Neuronal stem cell (in vitro differentiated cells): ENCODE data around the gene CENATAC.

Source experiments
- DNase-seq: peaks from one replicate; pipeline ENCODE4 v3.0.0-alpha.2; 2013; ENCODE audit warnings: low spot score
- H2AFZ ChIP-seq: one replicate; pipeline ENCODE4 v1.6.1; 2013; ENCODE audit warnings: mild to moderate bottlenecking, low read length, inconsistent platforms
- H2AK5ac ChIP-seq: 2 replicates; pipeline ENCODE4 v1.6.1; 2013; ENCODE audit warnings: low read depth, mild to moderate bottlenecking, inconsistent platforms, low read length, moderate library complexity, mixed read lengths
- H2BK120ac ChIP-seq: 2 replicates; pipeline ENCODE4 v1.6.1; 2013; ENCODE audit warnings: low read depth, mild to moderate bottlenecking, inconsistent platforms, low read length, moderate library complexity, mixed read lengths
- H2BK12ac ChIP-seq: one replicate; pipeline ENCODE4 v1.6.1; 2013; ENCODE audit warnings: low read length, inconsistent platforms
- H2BK15ac ChIP-seq: 2 replicates; pipeline ENCODE4 v1.6.1; 2013; ENCODE audit warnings: mild to moderate bottlenecking, low read length, inconsistent platforms, mixed read lengths
- H2BK5ac ChIP-seq: one replicate; pipeline ENCODE4 v1.6.1; 2013; ENCODE audit warnings: inconsistent platforms, mild to moderate bottlenecking, low read length, moderate library complexity
- H3K14ac ChIP-seq: one replicate; pipeline ENCODE4 v1.6.1; 2013; ENCODE audit warnings: low read length, inconsistent platforms
- H3K18ac ChIP-seq: 2 replicates; pipeline ENCODE4 v1.6.1; 2013; ENCODE audit warnings: low read length, inconsistent platforms
- H3K23ac ChIP-seq: 2 replicates; pipeline ENCODE4 v1.6.1; 2013; ENCODE audit warnings: low read depth, mild to moderate bottlenecking, mixed read lengths, low read length, inconsistent platforms; ENCODE audit not compliant: poor library complexity
- H3K27ac ChIP-seq: replicated peaks from 3 replicates; pipeline ENCODE4 v1.5.1; 2013; ENCODE audit warnings: low read length, inconsistent platforms
- H3K27me3 ChIP-seq, 3 experiments: 2 replicates each; pipeline ENCODE4 v1.6.1; 2013; ENCODE audit warnings: low read length in 3 of 3, mild to moderate bottlenecking in 2 of 3, inconsistent platforms in 1 of 3, low read depth in 1 of 3, mixed read lengths in 1 of 3, moderate library complexity in 1 of 3; ENCODE audit not compliant: control insufficient read depth in 3 of 3, insufficient read depth in 3 of 3
- H3K36me3 ChIP-seq, 2 donors: replicated peaks in 1 of 2; 2 replicates each; pipeline ENCODE4 v1.6.1; 2013; ENCODE audit warnings: low read length in 2 of 2; ENCODE audit not compliant: control insufficient read depth in 2 of 2, insufficient read depth in 2 of 2
- H3K4ac ChIP-seq: 2 replicates; pipeline ENCODE4 v1.6.1; 2013; ENCODE audit warnings: inconsistent platforms, mild to moderate bottlenecking, low read length, moderate library complexity
- H3K4me1 ChIP-seq, 2 donors: 1 replicate in 1 of 2; 2 replicates in 1 of 2; pipeline ENCODE4 v1.6.1; 2013; ENCODE audit warnings: low read length in 2 of 2, low read depth in 1 of 2; ENCODE audit not compliant: control insufficient read depth in 2 of 2, insufficient read depth in 1 of 2
- H3K4me2 ChIP-seq: one replicate; pipeline ENCODE4 v1.6.1; 2013; ENCODE audit warnings: mild to moderate bottlenecking, low read length, inconsistent platforms; ENCODE audit not compliant: insufficient read depth, poor library complexity, severe bottlenecking
- H3K4me3 ChIP-seq, 2 donors: 2 replicates each; pipeline ENCODE4 v1.5.1; 2013; ENCODE audit warnings: low read length in 2 of 2, mild to moderate bottlenecking in 2 of 2, inconsistent platforms in 1 of 2, moderate library complexity in 1 of 2
- H3K79me1 ChIP-seq: one replicate; pipeline ENCODE4 v1.6.1; 2013; ENCODE audit warnings: low read depth, mild to moderate bottlenecking, inconsistent platforms, low read length, moderate library complexity
- H3K9ac ChIP-seq: one replicate; pipeline ENCODE4 v1.6.1; 2013; ENCODE audit warnings: mild to moderate bottlenecking, low read depth, low read length, inconsistent platforms; ENCODE audit not compliant: poor library complexity
- H3K9me3 ChIP-seq, 2 donors: replicated peaks in 1 of 2; 2 replicates each; pipeline versions ENCODE3 to v1.6.1; 2013; ENCODE audit warnings: low read length in 2 of 2, mild to moderate bottlenecking in 2 of 2, inconsistent platforms in 1 of 2, low read depth in 1 of 2, mixed read lengths in 1 of 2, moderate library complexity in 1 of 2; ENCODE audit not compliant: control insufficient read depth in 2 of 2, insufficient read depth in 1 of 2
- H4K8ac ChIP-seq: one replicate; pipeline ENCODE4 v1.6.1; 2013; ENCODE audit warnings: low read depth, mild to moderate bottlenecking, inconsistent platforms, low read length, moderate library complexity
- H4K91ac ChIP-seq: one replicate; pipeline ENCODE4 v1.6.1; 2013; ENCODE audit warnings: low read length, low read depth, mild to moderate bottlenecking, inconsistent platforms; ENCODE audit not compliant: poor library complexity
- WGBS, 2 donors: extraction: QIAGEN DNeasy Blood & Tissue Kit; methylation state at CpG; one replicate each; pipeline ENCODE4 v1.1.7; 2013; ENCODE audit warnings: missing lambda C conversion rate in 2 of 2, mixed read lengths in 1 of 2; ENCODE audit not compliant: insufficient read length in 2 of 2, insufficient replicate concordance in 1 of 2; ENCODE audit errors: extremely low coverage in 2 of 2; 5-methylcytosine and 5-hydroxymethylcytosine counted together

Gene CENATAC

DNA sequence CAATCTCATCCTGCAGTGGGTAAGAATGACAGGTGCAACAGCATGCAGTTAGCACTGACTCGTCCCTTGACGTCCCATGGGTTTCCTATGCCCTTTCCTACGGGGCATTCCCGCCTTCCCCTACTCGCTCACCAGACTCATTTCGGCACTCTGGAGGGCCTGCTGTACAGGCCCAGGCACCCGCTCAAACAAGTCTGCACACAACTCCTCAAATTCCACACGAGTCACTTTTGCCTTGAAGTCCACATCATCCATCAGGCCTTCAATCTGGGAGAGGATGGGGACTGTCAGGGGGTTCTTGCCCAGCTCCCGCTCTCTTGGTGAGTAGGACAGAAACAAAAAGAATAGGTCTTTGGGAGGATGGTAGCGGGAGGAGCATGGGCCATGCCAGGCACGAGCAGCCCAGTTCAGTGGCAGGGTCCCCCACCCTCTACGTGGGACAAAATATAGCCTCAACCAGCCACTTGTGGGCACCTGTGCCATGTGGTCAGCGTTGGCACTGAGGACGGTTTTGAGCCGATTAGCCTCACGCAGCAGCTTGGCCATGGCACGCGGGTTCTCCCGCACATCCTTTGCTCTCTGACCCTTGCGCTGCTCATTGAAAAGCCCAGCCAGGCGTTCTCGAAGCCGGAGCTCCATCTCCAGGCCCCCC lies 54.4 kb downstream of the CENATAC start:
- H3K18ac ChIP-seq, result no peak overlapping the region
- peak overlapping the region; percentile 27 for H3K9ac ChIP-seq
- peak overlapping the region in 1 of 2 donors; percentile 26 for H3K4me3 ChIP-seq
- H3K79me1 ChIP-seq, result peaks cover 30% of the 10 kb centered on the region
- peak overlapping the region; percentile 26 for H4K8ac ChIP-seq
- H2AK5ac ChIP-seq, result no peak overlapping the region
- no peak overlapping the region for H3K14ac ChIP-seq
- no peak overlapping the region for H2BK5ac ChIP-seq
- H3K9me3 ChIP-seq, result no peaks in the 10 kb centered on the region
- no peak overlapping the region for H2BK15ac ChIP-seq
- H3K4ac ChIP-seq, result no peak overlapping the region
- no peak overlapping the region for H3K4me2 ChIP-seq
- WGBS, 2 donors, result no CpG with 5 or more reads among the region's 23 CpGs
- H2AFZ ChIP-seq, result no peak overlapping the region
- H3K23ac ChIP-seq, result no peak overlapping the region
- no peak overlapping the region for H3K27ac ChIP-seq
- no peak for DNase-seq
- peaks cover 2 to 5% of the 10 kb centered on the region in 2 donors for H3K4me1 ChIP-seq
- H3K27me3 ChIP-seq, result no peaks in the 10 kb centered on the region
- H2BK120ac ChIP-seq, result no peak overlapping the region
- no peak overlapping the region for H4K91ac ChIP-seq
- H2BK12ac ChIP-seq, result no peak overlapping the region
- H3K36me3 ChIP-seq, result peaks cover 70 to 84% of the 10 kb centered on the region in 2 donors

DNA sequence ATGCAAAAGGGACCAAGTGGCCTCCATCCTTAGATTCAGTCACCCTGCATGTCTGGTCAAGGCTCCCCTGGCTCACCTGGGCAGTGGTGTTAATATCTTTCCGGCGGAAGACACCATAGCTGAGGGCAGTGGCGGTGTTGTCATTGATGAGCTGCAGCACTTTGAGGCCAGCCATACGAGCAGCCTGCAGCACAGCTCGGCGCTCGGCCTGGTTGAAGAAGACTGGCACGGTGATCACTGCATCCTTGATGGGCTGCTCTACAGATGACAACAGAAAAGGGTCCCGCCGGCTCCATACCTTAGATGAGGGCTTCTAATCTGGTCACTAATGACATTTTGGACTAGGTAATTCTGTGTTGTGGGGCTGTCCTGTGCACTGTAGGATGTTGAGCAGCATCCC lies 56.5 kb downstream of the CENATAC start:
- H3K4me1 ChIP-seq, result peaks cover 5% of the 10 kb centered on the region in 2 donors
- H2BK120ac ChIP-seq, result no peak overlapping the region
- H3K27me3 ChIP-seq, result no peaks in the 10 kb centered on the region
- no peak overlapping the region for H4K91ac ChIP-seq
- peaks cover 49 to 62% of the 10 kb centered on the region in 2 donors for H3K36me3 ChIP-seq
- no peak overlapping the region for H3K9ac ChIP-seq
- no peaks in the 10 kb centered on the region for H3K9me3 ChIP-seq
- no peak overlapping the region for H2BK15ac ChIP-seq
- H3K18ac ChIP-seq, result no peak overlapping the region
- DNase-seq, result no peak
- peaks cover 27% of the 10 kb centered on the region for H3K79me1 ChIP-seq
- H3K4me2 ChIP-seq, result no peak overlapping the region
- H2AK5ac ChIP-seq, result no peak overlapping the region
- peak overlapping the region in 1 of 2 donors; percentile 79 for H3K4me3 ChIP-seq
- no peak overlapping the region for H4K8ac ChIP-seq
- H3K27ac ChIP-seq, result no peak overlapping the region
- H3K4ac ChIP-seq, result no peak overlapping the region
- H2BK12ac ChIP-seq, result no peak overlapping the region
- H2BK5ac ChIP-seq, result peak overlapping the region; percentile 30
- no peak overlapping the region for H2AFZ ChIP-seq
- peak overlapping the region; percentile 49 for H3K23ac ChIP-seq
- no peak overlapping the region for H3K14ac ChIP-seq
- no CpG with 5 or more reads among the region's 10 CpGs for WGBS, 2 donors

DNA sequence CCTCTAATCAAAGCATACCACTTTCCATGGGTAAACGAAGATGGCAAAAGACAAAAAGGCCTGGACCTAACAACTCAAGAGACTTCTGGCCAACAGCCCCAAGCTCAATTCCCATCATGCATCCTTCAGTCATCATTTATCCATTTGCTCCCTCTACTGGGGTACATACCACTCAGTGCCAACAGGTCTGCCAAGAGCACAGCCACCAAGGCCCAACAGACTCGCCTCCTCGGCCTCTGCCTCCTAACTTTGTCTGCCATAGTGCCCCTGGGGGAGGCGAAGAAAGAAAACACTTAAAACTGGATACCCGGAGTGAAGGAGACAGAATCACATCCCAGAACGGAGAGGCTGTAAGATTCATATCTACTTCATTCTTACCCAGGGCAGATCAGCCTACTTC lies 58.0 kb downstream of the CENATAC start:
- Histone ChIP-seq H2BK15ac (no peak overlapping the region), H2BK120ac (no peak overlapping the region), H3K79me1 (peaks cover 27% of the 10 kb centered on the region), H4K91ac (no peak overlapping the region), H3K18ac (no peak overlapping the region), H3K14ac (no peak overlapping the region), H2AK5ac (no peak overlapping the region), H3K27me3 (no peaks in the 10 kb centered on the region), H3K9me3 (no peaks in the 10 kb centered on the region), H3K4me1 (peaks cover 5% of the 10 kb centered on the region in 2 donors), H3K23ac (no peak overlapping the region), H3K4me3 (peak overlapping the region; percentile 79 to 96), H3K4ac (no peak overlapping the region), H2BK5ac (no peak overlapping the region), H2BK12ac (no peak overlapping the region), H4K8ac (no peak overlapping the region), H2AFZ (peak overlapping the region; percentile 96), H3K27ac (no peak overlapping the region), H3K4me2 (peak overlapping the region; percentile 75), H3K36me3 (peaks cover 41 to 48% of the 10 kb centered on the region in 2 donors), H3K9ac (no peak overlapping the region)
- DNase-seq, result no peak
- no CpG with 5 or more reads among the region's 6 CpGs for WGBS, 2 donors

DNA sequence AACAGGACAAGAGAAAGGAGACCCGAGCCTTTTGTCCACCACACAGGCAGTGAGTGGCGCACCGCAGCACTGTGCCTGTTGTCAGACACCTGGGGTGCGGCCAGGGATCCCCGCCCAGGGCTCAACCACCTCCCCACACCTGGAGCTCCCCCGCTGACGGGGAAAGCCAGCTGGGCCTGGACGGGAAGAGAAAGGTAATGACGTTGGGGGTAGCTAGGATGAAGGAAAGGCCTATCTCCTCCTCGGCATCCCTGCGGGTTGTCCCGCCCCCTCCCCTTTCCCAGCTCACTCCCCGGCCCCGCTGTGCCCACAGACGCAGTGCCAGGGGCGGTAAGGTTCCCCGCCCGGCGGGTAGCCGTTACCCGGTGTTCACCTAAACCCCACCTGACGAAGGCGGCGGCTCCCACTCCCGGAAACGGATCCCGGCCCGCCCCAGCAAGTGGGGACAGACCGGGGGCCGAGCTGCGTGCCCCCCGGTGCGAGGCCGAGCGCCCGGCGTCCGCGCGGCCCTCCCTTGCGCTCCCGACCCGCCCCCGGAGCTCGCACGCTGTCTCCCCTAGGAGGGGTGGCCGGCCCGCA lies 58.6 kb downstream of the CENATAC start:
- H2AFZ ChIP-seq, result peak overlapping the region; percentile 96
- H2BK120ac ChIP-seq, result no peak overlapping the region
- no peak overlapping the region for H2BK15ac ChIP-seq
- H4K91ac ChIP-seq, result peak overlapping the region; percentile 53
- WGBS, 2 donors, result no CpG with 5 or more reads among the region's 48 CpGs
- H4K8ac ChIP-seq, result no peak overlapping the region
- H3K27me3 ChIP-seq, result no peaks in the 10 kb centered on the region
- peak; percentile 32 for DNase-seq
- no peak overlapping the region for H3K4ac ChIP-seq
- peaks cover 5% of the 10 kb centered on the region in 2 donors for H3K4me1 ChIP-seq
- H3K18ac ChIP-seq, result peak overlapping the region; percentile 97
- H3K9me3 ChIP-seq, result no peaks in the 10 kb centered on the region
- peak overlapping the region; percentile 98 for H3K23ac ChIP-seq
- peak overlapping the region; percentile 75 for H3K27ac ChIP-seq
- H3K9ac ChIP-seq, result peak overlapping the region; percentile 96
- peaks cover 35 to 42% of the 10 kb centered on the region in 2 donors for H3K36me3 ChIP-seq
- H2BK5ac ChIP-seq, result peak overlapping the region; percentile 39
- H3K4me2 ChIP-seq, result peak overlapping the region; percentile 75
- peak overlapping the region; percentile 22 for H2BK12ac ChIP-seq
- H3K79me1 ChIP-seq, result peaks cover 27% of the 10 kb centered on the region
- H3K4me3 ChIP-seq, result peak overlapping the region; percentile 79 to 96
- peak overlapping the region; percentile 78 for H2AK5ac ChIP-seq
- peak overlapping the region; percentile 82 for H3K14ac ChIP-seq
